ENCODE measurements around the gene RFT1. TPM values are rescaled to one million over a fixed set of nuclear protein-coding genes. Genes with fewer than 3 reads are reported as not detected.

Gene RFT1
- total and polyA plus RNA-seq, 2 of the 13 experiments (the other 11 are each of a cell fraction or from before 2014, with no cell fraction given): 23.2 to 37.0 TPM

DNA sequence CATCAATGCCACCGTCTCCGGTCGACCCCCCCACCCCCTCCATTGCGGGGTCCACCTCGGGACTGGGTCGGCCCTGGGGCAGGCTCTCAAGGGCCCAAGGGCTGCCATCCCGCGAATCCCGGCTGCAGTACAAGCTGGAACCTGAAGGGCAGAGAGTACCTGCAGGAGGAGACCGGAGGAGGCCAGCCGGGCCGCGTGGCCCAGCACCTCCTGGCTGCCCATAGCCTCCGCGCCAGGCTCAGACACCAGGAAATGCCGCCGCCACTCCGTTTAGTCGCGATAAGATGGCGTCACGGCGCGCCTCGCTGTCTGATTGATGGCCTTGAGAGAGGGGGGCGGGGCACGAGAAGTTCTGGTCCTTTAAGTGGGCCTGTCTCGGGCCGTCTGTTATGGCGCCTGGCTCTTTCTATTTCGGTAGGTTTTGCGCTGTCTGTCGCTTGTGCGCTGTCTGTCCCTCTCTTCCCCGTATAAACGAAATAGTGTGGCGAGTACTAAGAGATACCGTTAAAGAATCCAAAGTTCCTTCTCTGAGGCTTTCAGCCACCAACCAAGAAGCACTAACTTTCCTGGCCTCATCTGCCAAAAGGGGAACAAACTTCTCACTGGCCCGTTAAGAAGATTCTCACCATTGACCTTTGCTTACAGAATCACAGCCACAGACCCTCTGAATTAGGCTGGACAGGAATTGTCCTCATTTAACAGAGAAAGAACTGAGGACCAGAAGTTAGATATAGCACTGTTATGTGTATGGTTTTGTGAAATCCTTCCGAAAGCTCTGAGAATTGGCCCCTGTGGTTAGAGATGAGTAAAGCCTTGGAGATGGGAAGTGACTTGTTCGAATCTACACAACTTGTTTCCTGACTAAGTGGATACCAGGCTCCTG is at the start of gene RFT1 (continued):
- TF ChIP-seq ZSCAN12 (CRISPR knock-in tag; IDR thresholded peaks at IDR 0.05): no peak
- peak; percentile 97 for TF ChIP-seq DR1 (CRISPR knock-in tag; IDR thresholded peaks at IDR 0.05)
- no peak for TF ChIP-seq ZNF7 (CRISPR knock-in tag; IDR thresholded peaks at IDR 0.05)
- peak; percentile 22; the same call in 1 of the 2 replicates for TF ChIP-seq ZNF547 (CRISPR knock-in tag; IDR thresholded peaks at IDR 0.05)
- TF ChIP-seq HIC2 (CRISPR knock-in tag; IDR thresholded peaks at IDR 0.05; ENCODE audit: low read depth): no peak
- no peak for TF ChIP-seq GPN1 (CRISPR knock-in tag; IDR thresholded peaks at IDR 0.05; ENCODE audit: borderline replicate concordance)
- no peak for TF ChIP-seq PLRG1 (conservative IDR thresholded peaks at IDR 0.05)
- TF ChIP-seq ZNF766 (CRISPR knock-in tag; IDR thresholded peaks at IDR 0.05; ENCODE audit: borderline replicate concordance): no peak
- peak; percentile 90 for TF ChIP-seq THAP11 (CRISPR knock-in tag; IDR thresholded peaks at IDR 0.05)
- TF ChIP-seq ZNF75D (CRISPR knock-in tag; IDR thresholded peaks at IDR 0.05; ENCODE audit: borderline replicate concordance): no peak
- TF ChIP-seq, protein P1, sequence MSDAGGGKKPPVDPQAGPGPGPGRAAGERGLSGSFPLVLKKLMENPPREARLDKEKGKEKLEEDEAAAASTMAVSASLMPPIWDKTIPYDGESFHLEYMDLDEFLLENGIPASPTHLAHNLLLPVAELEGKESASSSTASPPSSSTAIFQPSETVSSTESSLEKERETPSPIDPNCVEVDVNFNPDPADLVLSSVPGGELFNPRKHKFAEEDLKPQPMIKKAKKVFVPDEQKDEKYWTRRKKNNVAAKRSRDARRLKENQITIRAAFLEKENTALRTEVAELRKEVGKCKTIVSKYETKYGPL (CRISPR knock-in tag; IDR thresholded peaks at IDR 0.05): no peak; the same call in 1 of the 2 replicates
- TF ChIP-seq, protein P2, sequence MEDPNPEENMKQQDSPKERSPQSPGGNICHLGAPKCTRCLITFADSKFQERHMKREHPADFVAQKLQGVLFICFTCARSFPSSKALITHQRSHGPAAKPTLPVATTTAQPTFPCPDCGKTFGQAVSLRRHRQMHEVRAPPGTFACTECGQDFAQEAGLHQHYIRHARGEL (CRISPR knock-in tag; IDR thresholded peaks at IDR 0.05): no peak
- TF ChIP-seq KMT2A (CRISPR knock-in tag; IDR thresholded peaks at IDR 0.05): peak; percentile 84
- no peak; the same call in 1 of the 2 replicates for TF ChIP-seq GTF3A (CRISPR knock-in tag; conservative IDR thresholded peaks at IDR 0.05)
- TF ChIP-seq ZNF607 (CRISPR knock-in tag; IDR thresholded peaks at IDR 0.05; ENCODE audit: borderline replicate concordance): no peak
- TF ChIP-seq SRSF1 (optimal IDR thresholded peaks at IDR 0.05; ENCODE audit: low read depth, low read length): peak; percentile 90
- peak; percentile 72; the same call in 1 of the 2 replicates for TF ChIP-seq ZHX1 (CRISPR knock-in tag; IDR thresholded peaks at IDR 0.05; ENCODE audit: low read depth)
- TF ChIP-seq ZBTB42 (CRISPR knock-in tag; IDR thresholded peaks at IDR 0.05): no peak
- TF ChIP-seq, protein P3, sequence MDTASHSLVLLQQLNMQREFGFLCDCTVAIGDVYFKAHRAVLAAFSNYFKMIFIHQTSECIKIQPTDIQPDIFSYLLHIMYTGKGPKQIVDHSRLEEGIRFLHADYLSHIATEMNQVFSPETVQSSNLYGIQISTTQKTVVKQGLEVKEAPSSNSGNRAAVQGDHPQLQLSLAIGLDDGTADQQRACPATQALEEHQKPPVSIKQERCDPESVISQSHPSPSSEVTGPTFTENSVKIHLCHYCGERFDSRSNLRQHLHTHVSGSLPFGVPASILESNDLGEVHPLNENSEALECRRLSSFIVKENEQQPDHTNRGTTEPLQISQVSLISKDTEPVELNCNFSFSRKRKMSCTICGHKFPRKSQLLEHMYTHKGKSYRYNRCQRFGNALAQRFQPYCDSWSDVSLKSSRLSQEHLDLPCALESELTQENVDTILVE (CRISPR knock-in tag; IDR thresholded peaks at IDR 0.05): no peak
- no peak for TF ChIP-seq ZNF720 (CRISPR knock-in tag; IDR thresholded peaks at IDR 0.05)
- no peak for TF ChIP-seq PRMT3 (CRISPR knock-in tag; IDR thresholded peaks at IDR 0.05; ENCODE audit: borderline replicate concordance, low read depth)
- TF ChIP-seq ZMAT3 (CRISPR knock-in tag; conservative IDR thresholded peaks at IDR 0.05): peak; percentile 45; the same call in 1 of the 2 replicates
- peak; percentile 59; the same call in 1 of the 2 replicates for TF ChIP-seq HOXD1 (CRISPR knock-in tag; IDR thresholded peaks at IDR 0.05)
- no peak for TF ChIP-seq GATAD2A (CRISPR knock-in tag; IDR thresholded peaks at IDR 0.05)
